K562 treated with DMSO at 1 percent for 12 hours (cell line): ENCODE measurements around the gene JRKL. TPM values are rescaled to one million over a fixed set of nuclear protein-coding genes. Genes with fewer than 3 reads are reported as not detected.

ENCODE experiments used
- total RNA-seq: library from RNA; unstranded; fragments of 300-600 nt; gene quantifications from 2 replicates; pipeline ENCODE4 v1.2.3, GENCODE V29; 2022; ENCODE audit not compliant: insufficient read depth

Gene JRKL
- total RNA-seq: 2.6 and 5.5 TPM in 2 replicates

DNA sequence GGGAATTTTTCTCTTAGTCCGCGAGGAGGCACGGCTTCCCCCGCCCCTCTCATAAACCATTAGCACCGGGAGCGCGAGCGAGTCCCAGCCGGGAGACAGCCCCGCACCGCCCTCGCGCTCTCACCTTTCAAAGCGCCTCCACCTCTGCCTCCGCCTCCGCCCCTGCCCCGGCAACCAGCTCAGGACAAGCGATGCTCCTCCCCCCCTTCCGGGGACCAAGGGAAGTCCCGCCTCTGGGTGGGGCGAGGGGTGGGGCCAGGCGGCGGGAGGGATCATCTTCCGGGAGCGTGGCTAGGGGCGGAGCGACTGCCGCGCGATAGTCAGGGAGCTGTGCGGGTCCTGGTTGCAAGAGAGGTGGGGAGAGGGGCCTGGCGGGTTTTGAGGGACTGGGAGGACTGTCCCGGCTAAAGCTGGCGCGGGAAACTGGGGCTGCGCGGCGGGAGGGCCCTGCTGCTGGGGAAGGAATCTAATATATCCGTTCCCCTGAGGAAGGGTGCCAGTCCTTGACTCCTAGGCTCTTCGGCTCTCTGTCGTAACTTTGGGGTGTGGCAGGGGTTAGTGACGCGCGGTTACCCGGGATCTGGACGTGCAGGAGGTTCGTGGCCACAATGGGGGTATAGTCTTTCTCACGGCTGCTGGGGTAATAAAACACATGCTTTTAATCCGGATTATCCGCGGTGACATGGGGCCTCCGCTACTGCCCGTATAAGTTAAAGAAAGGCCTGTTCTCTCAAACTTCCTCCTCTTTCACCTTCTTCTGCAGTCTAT, at the start of gene JRKL, which contains the start of gene CCDC82:
TSS of gene JRKL (plus strand) at position 294 of the 768 bp plus-strand sequence. CDS start 637 bp downstream, outside the sequence.
TSS of gene CCDC82 (minus strand) at position 193 of the 768 bp plus-strand sequence. CDS start 5,165 bp downstream, outside the sequence.

GRCh38 chr11:96342961-96343711, 46.7 kb upstream of the JRKL start, which contains the start of gene MAML2:
Gene MAML2, minus strand, starts transcription at chr11:96343195. Its CDS starts 1,300 bp downstream, at chr11:96341895.

Other genes starting within 250 kb of the JRKL start
- gene MAML2, start 46.8 kb upstream of the JRKL start, total RNA-seq: 1.3 and 7.6 TPM in 2 replicates
- gene CCDC82, start 101 bp upstream of the JRKL start, total RNA-seq: 8.4 and 23.3 TPM in 2 replicates